Gastroesophageal sphincter (tissue), 2 donors: ENCODE measurements around the gene CYTH1.

Source experiments
- EP300 ChIP-seq: sonication (generic); formaldehyde crosslinking; IDR thresholded peaks from one replicate; pipeline ENCODE4 v1.6.1; 2017; ENCODE audit warnings: antibody characterized with exemption, mild to moderate bottlenecking
- POLR2A ChIP-seq, 2 donors: fragments of 450-650 bp; IDR thresholded peaks; one replicate each; pipeline ENCODE4 v1.6.1; 2017; ENCODE audit warnings: antibody characterized with exemption in 2 of 2, mild to moderate bottlenecking in 2 of 2, moderate library complexity in 1 of 2

DNA sequence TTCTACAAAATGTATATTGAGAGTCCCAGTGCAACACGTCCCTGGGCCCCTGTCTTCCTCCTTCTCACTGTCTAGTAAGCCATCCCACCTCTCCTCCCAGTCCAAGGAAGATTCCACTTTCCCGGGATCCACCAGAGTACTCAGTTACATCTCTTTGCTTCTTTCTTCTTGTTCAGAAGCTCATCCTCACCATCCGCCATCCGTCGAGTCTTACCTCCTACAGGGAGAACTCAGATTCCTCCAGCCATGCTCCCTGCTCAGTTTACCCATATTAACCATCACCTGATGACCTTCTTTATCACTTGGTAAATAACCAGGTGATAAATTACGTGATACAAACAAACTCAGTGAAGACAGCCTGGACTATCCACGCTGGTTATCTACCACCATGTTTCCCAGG, 57.1 kb downstream of the CYTH1 start:
- TF ChIP-seq POLR2A (IDR thresholded peaks at IDR 0.05) (no peak), EP300 (no peak)
